Measurements from ENCODE around the gene GAK. TPM values are rescaled to one million over a fixed set of nuclear protein-coding genes. Genes with fewer than 3 reads are reported as not detected.

The GAK gene
- polyA plus RNA-seq, 1 donor from 2014 or later: 58.8 TPM

DNA sequence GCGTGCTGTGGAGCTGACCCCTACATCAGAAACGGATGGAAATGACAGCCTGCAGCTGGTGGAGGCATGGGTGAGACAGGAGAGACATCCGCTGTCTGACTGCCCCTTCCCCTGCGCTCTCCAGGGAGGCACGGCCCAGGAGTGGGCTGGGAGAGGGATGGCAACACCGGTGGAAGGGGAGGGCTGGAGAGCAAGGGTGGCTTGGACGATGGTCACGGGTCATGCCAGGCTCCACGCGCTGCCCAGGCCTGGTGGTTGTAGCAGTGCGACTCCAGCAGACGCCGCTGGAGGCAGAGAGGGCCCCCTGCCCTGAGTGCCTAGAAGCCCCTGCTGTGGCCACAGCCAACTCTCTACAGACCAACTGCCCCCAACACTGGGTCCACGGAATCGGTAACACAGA is 47.9 kb downstream of the GAK start:
- Histone ChIP-seq H2AFZ (ENCODE audit: low read depth, low read length) (no peak overlapping the region), H3K27ac (ENCODE audit: low read length) (no peak overlapping the region), H3K9ac (ENCODE audit: low read length) (no peak overlapping the region), H3K9me2 (ENCODE audit: insufficient read depth, low read length) (no peaks in the 10 kb centered on the region), H3K27me3 (ENCODE audit: insufficient read depth, low read depth, low read length) (no peaks in the 10 kb centered on the region), H3K4me3 (ENCODE audit: low read length) (no peak overlapping the region), H3K4me2 (ENCODE audit: low read length) (no peak overlapping the region), H3K36me3 (ENCODE audit: insufficient read depth, low read length) (no peaks in the 10 kb centered on the region), H3K9me3 (ENCODE audit: low read length) (no peaks in the 10 kb centered on the region), H4K20me1 (ENCODE audit: insufficient read depth) (no peaks in the 10 kb centered on the region), H3F3A (ENCODE audit: insufficient read depth, low read length, poor library complexity, severe bottlenecking) (no peaks in the 10 kb centered on the region), H3K79me2 (replicated peaks; ENCODE audit: insufficient read depth, low read length) (no peaks in the 10 kb centered on the region)
- TF ChIP-seq, protein P1, sequence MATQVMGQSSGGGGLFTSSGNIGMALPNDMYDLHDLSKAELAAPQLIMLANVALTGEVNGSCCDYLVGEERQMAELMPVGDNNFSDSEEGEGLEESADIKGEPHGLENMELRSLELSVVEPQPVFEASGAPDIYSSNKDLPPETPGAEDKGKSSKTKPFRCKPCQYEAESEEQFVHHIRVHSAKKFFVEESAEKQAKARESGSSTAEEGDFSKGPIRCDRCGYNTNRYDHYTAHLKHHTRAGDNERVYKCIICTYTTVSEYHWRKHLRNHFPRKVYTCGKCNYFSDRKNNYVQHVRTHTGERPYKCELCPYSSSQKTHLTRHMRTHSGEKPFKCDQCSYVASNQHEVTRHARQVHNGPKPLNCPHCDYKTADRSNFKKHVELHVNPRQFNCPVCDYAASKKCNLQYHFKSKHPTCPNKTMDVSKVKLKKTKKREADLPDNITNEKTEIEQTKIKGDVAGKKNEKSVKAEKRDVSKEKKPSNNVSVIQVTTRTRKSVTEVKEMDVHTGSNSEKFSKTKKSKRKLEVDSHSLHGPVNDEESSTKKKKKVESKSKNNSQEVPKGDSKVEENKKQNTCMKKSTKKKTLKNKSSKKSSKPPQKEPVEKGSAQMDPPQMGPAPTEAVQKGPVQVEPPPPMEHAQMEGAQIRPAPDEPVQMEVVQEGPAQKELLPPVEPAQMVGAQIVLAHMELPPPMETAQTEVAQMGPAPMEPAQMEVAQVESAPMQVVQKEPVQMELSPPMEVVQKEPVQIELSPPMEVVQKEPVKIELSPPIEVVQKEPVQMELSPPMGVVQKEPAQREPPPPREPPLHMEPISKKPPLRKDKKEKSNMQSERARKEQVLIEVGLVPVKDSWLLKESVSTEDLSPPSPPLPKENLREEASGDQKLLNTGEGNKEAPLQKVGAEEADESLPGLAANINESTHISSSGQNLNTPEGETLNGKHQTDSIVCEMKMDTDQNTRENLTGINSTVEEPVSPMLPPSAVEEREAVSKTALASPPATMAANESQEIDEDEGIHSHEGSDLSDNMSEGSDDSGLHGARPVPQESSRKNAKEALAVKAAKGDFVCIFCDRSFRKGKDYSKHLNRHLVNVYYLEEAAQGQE (IDR thresholded peaks at IDR 0.05; ENCODE audit: borderline replicate concordance): no peak
- TF ChIP-seq POLR2AphosphoS5 (IDR thresholded peaks at IDR 0.05) (no peak), SMC3 (conservative IDR thresholded peaks at IDR 0.05; ENCODE audit: poor library complexity) (no peak), RAD21 (conservative IDR thresholded peaks at IDR 0.05) (no peak), EP300 (conservative IDR thresholded peaks at IDR 0.05; ENCODE audit: poor library complexity, severe bottlenecking) (no peak), TAF1 (IDR thresholded peaks at IDR 0.05; ENCODE audit: low read depth) (no peak), EZH2 (IDR thresholded peaks at IDR 0.05; ENCODE audit: borderline replicate concordance, insufficient read depth, low read length, poor library complexity, severe bottlenecking) (no peak), MXI1 (conservative IDR thresholded peaks at IDR 0.05; ENCODE audit: poor library complexity, severe bottlenecking) (no peak)
- TF ChIP-seq, protein P2, sequence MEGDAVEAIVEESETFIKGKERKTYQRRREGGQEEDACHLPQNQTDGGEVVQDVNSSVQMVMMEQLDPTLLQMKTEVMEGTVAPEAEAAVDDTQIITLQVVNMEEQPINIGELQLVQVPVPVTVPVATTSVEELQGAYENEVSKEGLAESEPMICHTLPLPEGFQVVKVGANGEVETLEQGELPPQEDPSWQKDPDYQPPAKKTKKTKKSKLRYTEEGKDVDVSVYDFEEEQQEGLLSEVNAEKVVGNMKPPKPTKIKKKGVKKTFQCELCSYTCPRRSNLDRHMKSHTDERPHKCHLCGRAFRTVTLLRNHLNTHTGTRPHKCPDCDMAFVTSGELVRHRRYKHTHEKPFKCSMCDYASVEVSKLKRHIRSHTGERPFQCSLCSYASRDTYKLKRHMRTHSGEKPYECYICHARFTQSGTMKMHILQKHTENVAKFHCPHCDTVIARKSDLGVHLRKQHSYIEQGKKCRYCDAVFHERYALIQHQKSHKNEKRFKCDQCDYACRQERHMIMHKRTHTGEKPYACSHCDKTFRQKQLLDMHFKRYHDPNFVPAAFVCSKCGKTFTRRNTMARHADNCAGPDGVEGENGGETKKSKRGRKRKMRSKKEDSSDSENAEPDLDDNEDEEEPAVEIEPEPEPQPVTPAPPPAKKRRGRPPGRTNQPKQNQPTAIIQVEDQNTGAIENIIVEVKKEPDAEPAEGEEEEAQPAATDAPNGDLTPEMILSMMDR (IDR thresholded peaks at IDR 0.05; ENCODE audit: poor library complexity, severe bottlenecking): no peak

DNA sequence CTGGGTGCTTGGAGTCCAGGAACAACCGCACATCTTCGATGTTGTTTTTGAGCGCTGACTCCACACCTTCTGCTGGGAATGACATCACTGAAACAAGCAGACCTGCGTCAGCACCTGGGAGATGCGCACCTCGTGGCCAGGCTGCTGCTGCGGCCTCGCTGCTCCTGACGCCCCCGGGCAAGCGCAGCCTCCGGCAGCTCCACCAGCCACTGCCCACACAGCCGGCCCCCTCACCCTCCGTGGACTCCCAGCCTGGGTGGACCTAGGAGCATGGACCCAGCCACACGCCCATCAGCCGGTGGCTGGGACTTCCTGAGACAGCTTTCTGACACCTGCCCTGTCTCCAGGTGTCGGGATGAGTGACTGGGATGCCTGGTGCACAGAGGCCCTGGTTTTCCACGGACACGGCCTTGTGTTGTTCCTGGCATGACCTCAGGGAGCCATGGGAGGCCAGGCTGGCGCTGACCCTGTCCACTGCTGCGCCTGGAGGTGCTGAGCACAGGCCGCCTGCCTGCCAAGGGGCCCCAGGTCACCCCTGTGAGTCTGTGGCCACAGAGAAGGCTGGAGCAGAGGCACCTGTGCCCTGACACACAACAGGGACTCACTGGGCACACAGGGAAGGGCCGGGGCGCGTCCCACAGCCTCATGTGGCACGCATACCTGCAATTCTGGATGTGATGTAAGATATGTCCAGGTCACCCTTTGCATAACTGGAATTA is 48.6 kb downstream of the GAK start:
- Histone ChIP-seq H3F3A (ENCODE audit: insufficient read depth, low read length, poor library complexity, severe bottlenecking) (no peaks in the 10 kb centered on the region), H3K9ac (ENCODE audit: low read length) (no peak overlapping the region), H3K27me3 (ENCODE audit: insufficient read depth, low read depth, low read length) (no peaks in the 10 kb centered on the region), H3K4me2 (ENCODE audit: low read length) (no peak overlapping the region), H3K36me3 (ENCODE audit: insufficient read depth, low read length) (no peaks in the 10 kb centered on the region), H3K27ac (ENCODE audit: low read length) (no peak overlapping the region), H3K79me2 (replicated peaks; ENCODE audit: insufficient read depth, low read length) (no peaks in the 10 kb centered on the region), H3K9me2 (ENCODE audit: insufficient read depth, low read length) (no peaks in the 10 kb centered on the region), H3K4me3 (ENCODE audit: low read length) (no peak overlapping the region), H3K9me3 (ENCODE audit: low read length) (no peaks in the 10 kb centered on the region), H2AFZ (ENCODE audit: low read depth, low read length) (no peak overlapping the region), H4K20me1 (ENCODE audit: insufficient read depth) (no peaks in the 10 kb centered on the region)
- no peak for TF ChIP-seq RAD21 (conservative IDR thresholded peaks at IDR 0.05)
- TF ChIP-seq EZH2 (IDR thresholded peaks at IDR 0.05; ENCODE audit: borderline replicate concordance, insufficient read depth, low read length, poor library complexity, severe bottlenecking): no peak
- TF ChIP-seq TAF1 (IDR thresholded peaks at IDR 0.05; ENCODE audit: low read depth): no peak
- no peak for TF ChIP-seq POLR2AphosphoS5 (IDR thresholded peaks at IDR 0.05)
- TF ChIP-seq, protein P1 (IDR thresholded peaks at IDR 0.05; ENCODE audit: borderline replicate concordance): no peak
- no peak for TF ChIP-seq SMC3 (conservative IDR thresholded peaks at IDR 0.05; ENCODE audit: poor library complexity)
- no peak for TF ChIP-seq MXI1 (conservative IDR thresholded peaks at IDR 0.05; ENCODE audit: poor library complexity, severe bottlenecking)
- TF ChIP-seq EP300 (conservative IDR thresholded peaks at IDR 0.05; ENCODE audit: poor library complexity, severe bottlenecking): no peak
- TF ChIP-seq, protein P2 (IDR thresholded peaks at IDR 0.05; ENCODE audit: poor library complexity, severe bottlenecking): no peak
